HL-60 (cell line): ENCODE results near the gene RNASE2.
"Not testable (repeated sequence)": the region's sequence is repeated elsewhere in the genome, so short reads cannot be mapped to it uniquely, and the experiment has no call there.

Experiments
- DNase-seq, 2 experiments: peaks; one replicate each; pipeline ENCODE4 v3.0.0-alpha.2; 2010 to 2020; ENCODE audit warnings: low read depth in 1 of 2, low spot score in 1 of 2
- H3K27ac ChIP-seq: fragments of 250-450 bp; sonication (Bioruptor Pico); replicated peaks from 2 replicates; pipeline ENCODE4 v1.5.1; 2020; ENCODE audit warnings: mild to moderate bottlenecking, moderate library complexity
- H3K27me3 ChIP-seq: fragments of 250-450 bp; sonication (Bioruptor Pico); 2 replicates; pipeline ENCODE4 v1.5.1; 2021; ENCODE audit warnings: mild to moderate bottlenecking, moderate library complexity; ENCODE audit not compliant: insufficient read depth, poor library complexity, severe bottlenecking
- H3K4me3 ChIP-seq: replicated peaks from 2 replicates; pipeline ENCODE4 v1.5.1; 2011; ENCODE audit warnings: mild to moderate bottlenecking, control low read depth, low read length; ENCODE audit not compliant: insufficient read depth
- CTCF ChIP-seq: IDR thresholded peaks from one replicate; pipeline ENCODE4 v1.5.1; 2011; ENCODE audit warnings: low read length, control low read depth, inconsistent platforms; ENCODE audit not compliant: insufficient read depth
- GABPA ChIP-seq: IDR thresholded peaks from 2 replicates; pipeline ENCODE4 v1.6.1; 2012; ENCODE audit warnings: low read depth
- POLR2AphosphoS5 ChIP-seq: IDR thresholded peaks from 2 replicates; pipeline ENCODE4 v1.6.1; 2012; ENCODE audit warnings: low read depth
- SPI1 ChIP-seq: IDR thresholded peaks from 2 replicates; pipeline ENCODE4 v1.6.1; 2012; ENCODE audit warnings: low read depth, mild to moderate bottlenecking, borderline replicate concordance
- long read RNA-seq: library from polyadenylated mRNA; unstranded; transcript quantifications from one replicate; pipeline ENCODE4 v2.0.0, GENCODE V29; 2020
- TF ChIP-seq, protein P1 (sequence below): IDR thresholded peaks from 2 replicates; pipeline ENCODE4 v1.6.1; 2012; ENCODE audit warnings: low read depth; ENCODE audit not compliant: insufficient replicate concordance

The RNASE2 gene
- long read RNA-seq, partial matches to known transcripts: 1 of 4 reads
- long read RNA-seq, other reads (novel, unspliced or antisense): 0 of 4 reads

GRCh38 chr14:20954736-20955537 is at the start of gene RNASE2:
TSS of gene RNASE2 (plus strand) at chr14:20955487. CDS start at chr14:20955772, 285 bp downstream.
- Histone ChIP-seq H3K27ac (peak within 1 kb of the TSS; percentile 92), H3K4me3 (peak within 1 kb of the TSS; percentile 43)
- H3K27me3 ChIP-seq: not testable (repeated sequence)
- DNase-seq: peak; percentile 78 to 93
- TF ChIP-seq GABPA: 0 out of 2 replicates have a peak, but pooled peaks have one; percentile 8
- TF ChIP-seq, protein P1, sequence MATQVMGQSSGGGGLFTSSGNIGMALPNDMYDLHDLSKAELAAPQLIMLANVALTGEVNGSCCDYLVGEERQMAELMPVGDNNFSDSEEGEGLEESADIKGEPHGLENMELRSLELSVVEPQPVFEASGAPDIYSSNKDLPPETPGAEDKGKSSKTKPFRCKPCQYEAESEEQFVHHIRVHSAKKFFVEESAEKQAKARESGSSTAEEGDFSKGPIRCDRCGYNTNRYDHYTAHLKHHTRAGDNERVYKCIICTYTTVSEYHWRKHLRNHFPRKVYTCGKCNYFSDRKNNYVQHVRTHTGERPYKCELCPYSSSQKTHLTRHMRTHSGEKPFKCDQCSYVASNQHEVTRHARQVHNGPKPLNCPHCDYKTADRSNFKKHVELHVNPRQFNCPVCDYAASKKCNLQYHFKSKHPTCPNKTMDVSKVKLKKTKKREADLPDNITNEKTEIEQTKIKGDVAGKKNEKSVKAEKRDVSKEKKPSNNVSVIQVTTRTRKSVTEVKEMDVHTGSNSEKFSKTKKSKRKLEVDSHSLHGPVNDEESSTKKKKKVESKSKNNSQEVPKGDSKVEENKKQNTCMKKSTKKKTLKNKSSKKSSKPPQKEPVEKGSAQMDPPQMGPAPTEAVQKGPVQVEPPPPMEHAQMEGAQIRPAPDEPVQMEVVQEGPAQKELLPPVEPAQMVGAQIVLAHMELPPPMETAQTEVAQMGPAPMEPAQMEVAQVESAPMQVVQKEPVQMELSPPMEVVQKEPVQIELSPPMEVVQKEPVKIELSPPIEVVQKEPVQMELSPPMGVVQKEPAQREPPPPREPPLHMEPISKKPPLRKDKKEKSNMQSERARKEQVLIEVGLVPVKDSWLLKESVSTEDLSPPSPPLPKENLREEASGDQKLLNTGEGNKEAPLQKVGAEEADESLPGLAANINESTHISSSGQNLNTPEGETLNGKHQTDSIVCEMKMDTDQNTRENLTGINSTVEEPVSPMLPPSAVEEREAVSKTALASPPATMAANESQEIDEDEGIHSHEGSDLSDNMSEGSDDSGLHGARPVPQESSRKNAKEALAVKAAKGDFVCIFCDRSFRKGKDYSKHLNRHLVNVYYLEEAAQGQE: peak; percentile 11
- TF ChIP-seq POLR2AphosphoS5: peak; percentile 71; the same call in 1 of the 2 replicates

- no peak for TF ChIP-seq GABPA
- peak; percentile 61; the same call in 1 of the 2 replicates for TF ChIP-seq SPI1
- no peaks in the 10 kb centered on the region for H3K27me3 ChIP-seq
- peak; percentile 41 to 60 for DNase-seq
- no peak overlapping the region for H3K4me3 ChIP-seq
- peak overlapping the region; percentile 79 for H3K27ac ChIP-seq
Observed at GRCh38 chr14:20905676-20906075, 49.6 kb upstream of the RNASE2 start.

- Histone ChIP-seq H3K4me3 (no peak overlapping the region), H3K27me3 (no peaks in the 10 kb centered on the region), H3K27ac (no peak overlapping the region)
- DNase-seq: no peak
- TF ChIP-seq CTCF (no peak), GABPA (no peak), SPI1 (no peak), POLR2AphosphoS5 (no peak)
- TF ChIP-seq, protein P1: no peak
Observed at GRCh38 chr14:20907214-20907613, 48.1 kb upstream of the RNASE2 start.

DNA sequence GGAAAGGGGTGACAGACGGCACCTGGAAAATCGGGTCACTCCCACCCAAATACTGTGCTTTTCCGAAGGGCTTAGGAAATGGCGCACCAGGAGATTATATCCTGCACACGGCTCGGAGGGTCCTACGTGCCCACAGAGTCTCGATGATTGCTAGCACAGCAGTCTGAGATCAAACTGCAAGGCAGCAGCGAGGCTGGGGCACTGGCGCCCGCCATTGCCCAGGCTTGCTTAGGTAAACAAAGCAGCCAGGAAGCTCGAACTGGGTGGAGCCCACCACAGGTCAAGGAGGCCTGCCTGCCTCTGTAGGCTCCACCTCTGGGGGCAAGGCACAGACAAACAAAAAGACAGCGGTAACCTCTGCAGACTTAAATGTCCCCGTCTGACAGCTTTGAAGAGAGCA is 44.5 kb upstream of the RNASE2 start:
- H3K27ac ChIP-seq, H3K4me3 ChIP-seq, H3K27me3 ChIP-seq, DNase-seq: not testable (repeated sequence)

DNA sequence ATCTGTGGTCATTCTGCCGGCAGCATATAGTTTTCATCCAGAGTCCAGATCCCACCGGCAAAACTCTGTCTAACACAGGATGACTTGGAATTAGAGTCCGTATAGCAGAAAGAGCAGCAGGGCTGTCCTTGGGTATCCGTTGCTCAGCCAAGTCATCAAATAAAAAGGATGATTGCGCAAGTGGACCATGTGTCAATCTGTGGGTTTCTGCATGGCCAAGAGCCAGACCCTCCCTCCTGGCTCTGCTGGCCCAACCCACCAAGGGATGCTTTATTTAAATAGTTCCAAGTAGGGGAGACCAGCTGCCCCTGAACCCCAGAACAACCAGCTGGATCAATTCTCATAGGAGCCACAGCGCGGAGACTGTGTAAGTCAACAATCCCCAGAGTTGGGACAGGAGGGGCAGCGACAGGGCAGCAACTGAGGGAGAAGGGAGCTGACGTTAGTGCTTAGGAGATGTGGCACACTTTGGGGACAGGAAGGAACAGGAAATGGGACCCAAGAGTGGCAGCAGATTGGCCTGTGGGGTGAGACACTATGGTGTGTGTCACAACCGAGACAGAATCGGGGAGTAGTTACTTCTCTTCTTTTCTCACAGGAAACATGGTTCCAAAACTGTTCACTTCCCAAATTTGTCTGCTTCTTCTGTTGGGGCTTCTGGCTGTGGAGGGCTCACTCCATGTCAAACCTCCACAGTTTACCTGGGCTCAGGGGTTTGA is 36.1 kb upstream of the RNASE2 start:
- DNase-seq: peak; percentile 71 to 80
- peak; percentile 46; the same call in 1 of the 2 replicates for TF ChIP-seq SPI1
- H3K4me3 ChIP-seq, H3K27me3 ChIP-seq: not testable (repeated sequence)
- peak overlapping the region; percentile 59 for H3K27ac ChIP-seq

DNA sequence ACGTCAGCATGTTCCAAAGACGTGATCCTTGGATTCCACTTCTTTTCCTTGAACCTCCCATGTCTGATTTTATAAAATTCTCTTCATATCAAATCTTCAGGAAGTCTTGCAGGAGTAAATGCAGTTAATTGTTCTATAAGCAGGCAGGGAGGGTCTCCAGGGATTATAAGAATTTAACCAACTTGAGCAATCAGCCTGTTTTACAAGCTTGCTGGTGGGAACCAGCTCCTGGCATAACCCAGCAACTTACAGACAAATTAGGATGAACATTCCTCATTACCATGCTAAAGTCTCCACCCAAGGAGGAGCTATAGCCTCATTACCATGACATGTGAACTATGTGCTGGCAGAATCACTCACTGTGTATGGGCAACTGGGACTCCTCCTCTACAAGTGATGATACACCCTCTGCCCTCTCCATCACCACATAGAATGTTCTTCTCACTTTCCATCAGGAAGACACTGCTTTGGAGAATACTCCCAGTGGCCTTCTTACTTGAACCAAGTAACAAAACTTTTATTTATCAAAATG is 31.5 kb upstream of the RNASE2 start:
- not testable (repeated sequence) for H3K27ac ChIP-seq, H3K4me3 ChIP-seq, DNase-seq, H3K27me3 ChIP-seq
